Panc1 (cell line): ENCODE data around the gene ASIC3. TPM values are rescaled to one million over a fixed set of nuclear protein-coding genes. Genes with fewer than 3 reads are reported as not detected.

Experiments used
- ATAC-seq: fragments of 200-7000 bp; cut with Tn5 transposase; 2 replicates; pipeline ENCODE4 v1.9.1; 2020; ENCODE audit warnings: mild to moderate bottlenecking, moderate library complexity
- BruUV-seq: library from RNA; stranded (reverse); fragments of 400-500 nt; replicated peaks from 2 replicates; lab custom pipeline; 2021; lab: Mats Ljungman, UMichigan
- CTCF ChIA-PET: fragments of 300-600 bp; sonication (Branson Sonifier 250); formaldehyde crosslinking; loops from one replicate; lab custom pipeline; 2022; ENCODE audit warnings: antibody characterized with exemption; lab: Charles Lee
- POLR2A ChIA-PET: fragments of 300-600 bp; sonication (Branson Sonifier 250); formaldehyde crosslinking; loops from one replicate; lab custom pipeline; 2022; ENCODE audit warnings: antibody characterized with exemption; lab: Charles Lee
- DNase-seq: peaks from one replicate; pipeline ENCODE4 v3.0.0-alpha.2; 2010; ENCODE audit warnings: low read depth, low spot score
- H3K27ac ChIP-seq: 2 replicates; pipeline ENCODE4 v1.5.1; 2011; ENCODE audit warnings: mild to moderate bottlenecking, low read length, inconsistent platforms
- H3K27me3 ChIP-seq: fragments of 200-500 bp; sonication (Bioruptor generic); 2 replicates; pipeline ENCODE4 v1.6.0; 2014; ENCODE audit warnings: low read length, inconsistent platforms; ENCODE audit not compliant: control insufficient read depth, insufficient read depth
- H3K36me3 ChIP-seq: fragments of 200-500 bp; sonication (Bioruptor generic); 2 replicates; pipeline ENCODE4 v1.5.1; 2014; ENCODE audit warnings: inconsistent platforms, mild to moderate bottlenecking, low read length, moderate library complexity; ENCODE audit not compliant: control insufficient read depth, insufficient read depth
- H3K4me1 ChIP-seq: 2 replicates; pipeline ENCODE4 v1.5.1; 2011; ENCODE audit warnings: inconsistent platforms, mild to moderate bottlenecking, low read length, moderate library complexity; ENCODE audit not compliant: control insufficient read depth, insufficient read depth
- H3K4me3 ChIP-seq, 2 experiments: 2 replicates each; pipeline ENCODE4 v1.5.1; 2011 to 2012; ENCODE audit warnings: low read depth in 2 of 2, low read length in 2 of 2, mild to moderate bottlenecking in 2 of 2, inconsistent platforms in 1 of 2, moderate library complexity in 1 of 2
- H3K9me3 ChIP-seq: fragments of 200-500 bp; sonication (Bioruptor generic); 2 replicates; pipeline ENCODE4 v1.5.1; 2014; ENCODE audit warnings: low read depth, mild to moderate bottlenecking, inconsistent platforms, low read length, moderate library complexity; ENCODE audit not compliant: control insufficient read depth, insufficient read depth
- CTCF ChIP-seq: fragments of 450-650 bp; IDR thresholded peaks from 2 replicates; pipeline ENCODE4 v1.5.1; 2017; ENCODE audit warnings: mild to moderate bottlenecking
- POLR2AphosphoS5 ChIP-seq: IDR thresholded peaks from 2 replicates; pipeline ENCODE4 v1.6.1; 2012; ENCODE audit warnings: mild to moderate bottlenecking, low read depth, low read length, moderate library complexity
- REST ChIP-seq, 2 experiments: IDR thresholded peaks; 2 replicates each; pipeline ENCODE4 v1.6.1; 2011 to 2012; ENCODE audit warnings: low read depth in 2 of 2, control low read depth in 1 of 2, low read length in 1 of 2, mild to moderate bottlenecking in 1 of 2, moderate library complexity in 1 of 2; ENCODE audit not compliant: insufficient read depth in 1 of 2
- SIN3A ChIP-seq: IDR thresholded peaks from 2 replicates; pipeline ENCODE4 v1.6.1; 2012; ENCODE audit warnings: low read depth, mild to moderate bottlenecking, low read length, moderate library complexity, borderline replicate concordance; ENCODE audit not compliant: insufficient read depth
- TCF7L2 ChIP-seq: IDR thresholded peaks from 2 replicates; pipeline ENCODE4 v1.6.1; 2011; ENCODE audit warnings: mild to moderate bottlenecking, low read depth, low read length, inconsistent platforms
- in situ Hi-C: cut with HindIII; loops from 2 replicates; pipeline ENCODE4 v1.10.0; 2016; ENCODE audit warnings: low sequenced_read_pairs, low pct_unique_long_range_greater_than_20kb
- intact Hi-C: fragments of 100-400 bp; cut with micrococcal nuclease; formaldehyde crosslinking; loops from one replicate; pipeline ENCODE4 v1.10.0; 2022; ENCODE audit not compliant: unreplicated experiment
- total RNA-seq: library from RNA; stranded (reverse); gene quantifications from one replicate; pipeline ENCODE4 v1.2.1, GENCODE V29; 2021; ENCODE audit not compliant: unreplicated experiment

ASIC3 gene
- total RNA-seq, 1 experiment from 2014 or later = 1.3 TPM

GRCh38 chr7:151073990-151074389 lies 25.7 kb downstream of the ASIC3 start:
- TF ChIP-seq REST (IDR thresholded peaks at IDR 0.05; ENCODE audit: insufficient read depth in 1 of 2, low read depth in 2 of 2, low read length in 1 of 2) (no peak), CTCF (no peak), TCF7L2 (no peak), SIN3A (no peak), POLR2AphosphoS5 (no peak)
- ChIA-PET CTCF (interaction anchor here (0.7 kb wide), 1 partner anchor 12 kb away, joined by 3 read pairs; no protein-coding TSS in a partner anchor), POLR2A (no interaction called here)
- Histone ChIP-seq H3K9me3 (no peaks in the 10 kb centered on the region), H3K27ac (no peak overlapping the region), H3K4me3 (no peak overlapping the region), H3K4me1 (peaks cover 37% of the 10 kb centered on the region), H3K27me3 (no peaks in the 10 kb centered on the region), H3K36me3 (peaks cover 4% of the 10 kb centered on the region; the same call in 1 of the 2 replicates)
- DNase-seq (no peak), ATAC-seq (no peak)
- intact Hi-C loops (no loop called here), in situ Hi-C loops (no loop called here)
- no TSS peak for BruUV-seq

DNA sequence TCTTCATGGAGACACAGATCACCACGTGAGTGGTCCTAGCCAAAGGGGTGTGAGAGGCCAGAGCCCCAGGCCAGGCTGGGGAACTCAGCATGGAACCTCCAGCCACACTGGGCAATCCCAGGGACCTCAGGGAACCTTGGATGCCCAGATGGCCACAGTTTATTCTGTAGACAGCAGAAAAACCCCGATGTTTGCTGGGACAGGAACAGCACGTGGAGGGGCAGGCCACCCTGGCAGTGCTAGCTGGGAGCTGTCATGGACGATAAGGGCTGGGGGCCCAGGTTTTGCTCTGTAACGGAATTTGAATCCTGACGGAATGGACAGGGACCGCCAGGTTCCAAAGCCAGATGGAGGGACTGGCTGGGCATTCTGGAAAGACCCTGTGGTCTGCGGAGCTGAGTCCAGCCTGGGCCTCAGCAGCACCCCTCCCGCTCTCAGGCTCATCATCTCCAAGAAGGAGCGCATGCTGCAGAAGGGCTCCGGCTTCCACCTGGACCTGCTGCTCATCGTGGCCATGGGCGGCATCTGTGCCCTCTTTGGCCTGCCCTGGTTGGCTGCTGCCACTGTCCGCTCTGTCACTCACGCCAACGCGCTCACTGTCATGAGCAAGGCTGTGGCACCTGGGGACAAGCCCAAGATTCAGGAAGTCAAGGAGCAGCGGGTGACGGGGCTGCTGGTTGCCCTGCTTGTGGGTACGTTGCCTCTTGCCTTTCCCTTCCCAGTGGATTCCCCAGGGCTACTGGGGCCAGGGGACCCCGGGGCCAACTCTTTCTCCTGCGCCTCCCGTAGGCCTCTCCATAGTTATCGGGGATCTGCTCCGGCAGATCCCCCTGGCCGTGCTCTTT lies 26.7 kb downstream of the ASIC3 start:
- no TSS peak for BruUV-seq

More for the DNA sequence above, 26.7 kb downstream of the ASIC3 start:
- DNase-seq (no peak), ATAC-seq (no peak)
- peaks cover 44% of the 10 kb centered on the region for H3K4me1 ChIP-seq
- POLR2A ChIA-PET = no interaction called here
- in situ Hi-C loops (no loop called here), intact Hi-C loops (loop anchor here (5.0 kb wide), 1 partner anchor 37 kb away; no protein-coding TSS in a partner anchor)
- H3K36me3 ChIP-seq = peaks cover 3% of the 10 kb centered on the region; the same call in 1 of the 2 replicates
- H3K4me3 ChIP-seq = no peak overlapping the region
- CTCF ChIA-PET = no interaction called here
- H3K9me3 ChIP-seq = no peaks in the 10 kb centered on the region
- no peak overlapping the region for H3K27ac ChIP-seq
- H3K27me3 ChIP-seq = no peaks in the 10 kb centered on the region
- TF ChIP-seq REST (IDR thresholded peaks at IDR 0.05; ENCODE audit: insufficient read depth in 1 of 2, low read depth in 2 of 2, low read length in 1 of 2) (no peak), SIN3A (no peak), CTCF (no peak), POLR2AphosphoS5 (no peak; the same call in 1 of the 2 replicates), TCF7L2 (no peak)
